WTC11 (cell line): Measurements from ENCODE around the gene RGSL1. TPM values are rescaled to one million over a fixed set of nuclear protein-coding genes. Genes with fewer than 3 reads are reported as not detected.

Experiments
- ATAC-seq: fragments of 200-7000 bp; cut with Tn5 transposase; 2 replicates; pipeline ENCODE4 v1.10.0; 2021; ENCODE audit warnings: mild to moderate bottlenecking, moderate library complexity
- CTCF ChIA-PET: fragments of 300-600 bp; sonication (Branson Sonifier 250); formaldehyde crosslinking; loops from one replicate; lab custom pipeline; 2021; ENCODE audit warnings: antibody characterized with exemption; lab: Charles Lee
- POLR2A ChIA-PET: fragments of 350-600 bp; sonication (Branson Sonifier 250); formaldehyde crosslinking; loops from one replicate; lab custom pipeline; 2021; ENCODE audit warnings: antibody characterized with exemption; lab: Charles Lee
- DNase-seq: peaks from one replicate; pipeline ENCODE4 v3.0.0; 2021; ENCODE audit warnings: low spot score
- H3K27ac Mint-ChIP-seq: 2 replicates; pipeline ENCODE4 v1.8.0; 2021; ENCODE audit warnings: mixed read lengths
- H3K27me3 Mint-ChIP-seq: 2 replicates; pipeline ENCODE4 v1.8.0; 2021; ENCODE audit warnings: low read depth, mild to moderate bottlenecking, moderate library complexity, mixed read lengths
- H3K36me3 Mint-ChIP-seq: 2 replicates; pipeline ENCODE4 v1.8.0; 2021; ENCODE audit warnings: mixed read lengths
- H3K4me1 Mint-ChIP-seq: 2 replicates; pipeline ENCODE4 v1.8.0; 2022; ENCODE audit warnings: mixed read lengths
- H3K4me3 Mint-ChIP-seq: 2 replicates; pipeline ENCODE4 v1.8.0; 2021; ENCODE audit warnings: mild to moderate bottlenecking, moderate library complexity, mixed read lengths
- H3K9me3 Mint-ChIP-seq: 2 replicates; pipeline ENCODE4 v1.8.0; 2021; ENCODE audit warnings: mixed read lengths
- AR ChIP-seq: fragments of 250-450 bp; sonication (Bioruptor Pico); IDR thresholded peaks from 2 replicates; pipeline ENCODE4 v1.9.0; 2021; ENCODE audit warnings: mild to moderate bottlenecking
- ARID4B ChIP-seq: sonication (generic); formaldehyde crosslinking; IDR thresholded peaks from 2 replicates; pipeline ENCODE4 v1.8.0; 2023; ENCODE audit warnings: missing genetic modification reagents, mild to moderate bottlenecking, borderline replicate concordance
- ATF3 ChIP-seq: sonication (generic); formaldehyde crosslinking; conservative IDR thresholded peaks from 2 replicates; pipeline ENCODE4 v1.8.1; 2022; ENCODE audit warnings: mild to moderate bottlenecking, missing genetic modification reagents
- ATF6 ChIP-seq: sonication (generic); formaldehyde crosslinking; IDR thresholded peaks from 2 replicates; pipeline ENCODE4 v1.8.1; 2023; ENCODE audit warnings: mild to moderate bottlenecking, missing genetic modification reagents
- FOXK1 ChIP-seq: sonication (generic); formaldehyde crosslinking; IDR thresholded peaks from 2 replicates; pipeline ENCODE4 v1.8.0; 2022; ENCODE audit warnings: mild to moderate bottlenecking, moderate library complexity, missing genetic modification reagents
- KAT7 ChIP-seq: sonication (generic); formaldehyde crosslinking; IDR thresholded peaks from 2 replicates; pipeline ENCODE4 v1.8.1; 2023; ENCODE audit warnings: missing genetic modification reagents, mild to moderate bottlenecking, borderline replicate concordance
- SP1 ChIP-seq: sonication (generic); formaldehyde crosslinking; conservative IDR thresholded peaks from 2 replicates; pipeline ENCODE4 v1.8.1; 2022; ENCODE audit warnings: missing genetic modification reagents
- ZNF121 ChIP-seq: sonication (generic); formaldehyde crosslinking; IDR thresholded peaks from 2 replicates; pipeline ENCODE4 v1.8.0; 2023; ENCODE audit warnings: missing genetic modification reagents
- ZNF671 ChIP-seq: fragments of 250-450 bp; sonication (Bioruptor Pico); IDR thresholded peaks from 2 replicates; pipeline ENCODE4 v1.8.0; 2021; ENCODE audit warnings: mild to moderate bottlenecking
- total RNA-seq: library from RNA; stranded (reverse); gene quantifications from 3 replicates; pipeline ENCODE4 v1.2.3, GENCODE V29; 2021
- TF ChIP-seq, protein P1 (sequence below): sonication (generic); formaldehyde crosslinking; IDR thresholded peaks from 2 replicates; pipeline ENCODE4 v1.8.0; 2023; ENCODE audit warnings: mild to moderate bottlenecking, missing genetic modification reagents

Gene RGSL1
- total RNA-seq, 1 experiment from 2014 or later = not detected

DNA sequence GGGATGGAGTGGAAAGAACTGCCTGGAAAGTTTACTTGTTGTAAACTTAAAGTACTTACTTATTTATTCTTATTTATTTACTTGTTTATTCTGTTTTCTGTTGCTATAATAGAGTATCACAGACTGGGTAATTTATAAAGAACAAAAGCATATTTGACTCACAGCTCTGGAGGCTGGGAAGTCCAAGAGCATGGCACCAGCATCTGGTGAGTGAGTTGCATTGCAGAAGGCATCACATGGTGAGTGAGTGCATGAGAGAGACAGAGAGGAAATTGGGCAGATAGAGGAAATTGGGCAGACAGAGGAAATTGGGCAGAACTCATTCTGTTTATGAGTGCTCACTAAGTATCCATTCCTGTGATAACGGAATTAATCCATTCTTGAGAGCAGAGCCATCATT, 11.6 kb upstream of the RGSL1 start (continued):
- TF ChIP-seq ATF6 (CRISPR knock-in tag) = no peak

- POLR2A ChIA-PET = no interaction called here
- no peak for TF ChIP-seq ARID4B (CRISPR knock-in tag)
- no peak for TF ChIP-seq FOXK1 (CRISPR knock-in tag)
- no peak for TF ChIP-seq ATF6 (CRISPR knock-in tag)
- no peak for TF ChIP-seq ZNF121 (CRISPR knock-in tag)
- TF ChIP-seq AR (CRISPR knock-in tag) = no peak
- DNase-seq (no peak), ATAC-seq (no peak)
- CTCF ChIA-PET = no interaction called here
- H3K27me3 Mint-ChIP-seq = peaks cover 3% of the 10 kb centered on the region
- H3K4me1 Mint-ChIP-seq = peaks cover 23% of the 10 kb centered on the region
- H3K27ac Mint-ChIP-seq = no peak overlapping the region
- H3K36me3 Mint-ChIP-seq = peaks cover 12% of the 10 kb centered on the region
- H3K9me3 Mint-ChIP-seq = peaks cover 33% of the 10 kb centered on the region
- no peak overlapping the region for H3K4me3 Mint-ChIP-seq
These were observed 8.2 kb upstream of the RGSL1 start for GRCh38 chr1:182441719-182442118.

DNA sequence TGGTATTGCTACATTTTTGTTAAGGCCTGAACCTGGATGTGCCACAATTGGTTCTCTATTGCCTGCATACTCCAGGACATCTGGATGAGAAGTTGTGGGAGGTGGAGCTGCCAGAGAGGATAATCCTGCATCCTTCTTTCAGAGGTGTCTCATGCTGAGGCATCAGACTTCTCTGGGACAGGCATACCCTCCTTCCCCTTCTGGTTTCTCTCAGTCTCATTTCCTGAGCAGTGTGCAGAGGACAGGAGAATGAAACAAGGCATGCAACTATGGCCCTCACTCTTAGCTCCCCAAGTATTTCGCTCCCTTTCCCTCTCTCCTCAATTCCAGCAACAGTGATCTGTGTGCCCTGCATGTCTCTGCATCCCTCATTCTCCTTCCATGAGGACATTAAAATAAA, 7.6 kb upstream of the RGSL1 start:
- no peak for ATAC-seq
- ChIA-PET CTCF (no interaction called here), POLR2A (no interaction called here)
- peaks cover 12% of the 10 kb centered on the region for H3K36me3 Mint-ChIP-seq
- H3K9me3 Mint-ChIP-seq = peaks cover 31% of the 10 kb centered on the region
- TF ChIP-seq SP1 (CRISPR knock-in tag) (no peak), KAT7 (no peak), ATF3 (CRISPR knock-in tag) (no peak), ZNF671 (CRISPR knock-in tag) (no peak)
- TF ChIP-seq, protein P1, sequence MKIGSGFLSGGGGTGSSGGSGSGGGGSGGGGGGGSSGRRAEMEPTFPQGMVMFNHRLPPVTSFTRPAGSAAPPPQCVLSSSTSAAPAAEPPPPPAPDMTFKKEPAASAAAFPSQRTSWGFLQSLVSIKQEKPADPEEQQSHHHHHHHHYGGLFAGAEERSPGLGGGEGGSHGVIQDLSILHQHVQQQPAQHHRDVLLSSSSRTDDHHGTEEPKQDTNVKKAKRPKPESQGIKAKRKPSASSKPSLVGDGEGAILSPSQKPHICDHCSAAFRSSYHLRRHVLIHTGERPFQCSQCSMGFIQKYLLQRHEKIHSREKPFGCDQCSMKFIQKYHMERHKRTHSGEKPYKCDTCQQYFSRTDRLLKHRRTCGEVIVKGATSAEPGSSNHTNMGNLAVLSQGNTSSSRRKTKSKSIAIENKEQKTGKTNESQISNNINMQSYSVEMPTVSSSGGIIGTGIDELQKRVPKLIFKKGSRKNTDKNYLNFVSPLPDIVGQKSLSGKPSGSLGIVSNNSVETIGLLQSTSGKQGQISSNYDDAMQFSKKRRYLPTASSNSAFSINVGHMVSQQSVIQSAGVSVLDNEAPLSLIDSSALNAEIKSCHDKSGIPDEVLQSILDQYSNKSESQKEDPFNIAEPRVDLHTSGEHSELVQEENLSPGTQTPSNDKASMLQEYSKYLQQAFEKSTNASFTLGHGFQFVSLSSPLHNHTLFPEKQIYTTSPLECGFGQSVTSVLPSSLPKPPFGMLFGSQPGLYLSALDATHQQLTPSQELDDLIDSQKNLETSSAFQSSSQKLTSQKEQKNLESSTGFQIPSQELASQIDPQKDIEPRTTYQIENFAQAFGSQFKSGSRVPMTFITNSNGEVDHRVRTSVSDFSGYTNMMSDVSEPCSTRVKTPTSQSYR (CRISPR knock-in tag) = no peak
- no peak for DNase-seq
- no peak overlapping the region for H3K27ac Mint-ChIP-seq
- no peak overlapping the region for H3K4me3 Mint-ChIP-seq
- H3K4me1 Mint-ChIP-seq = peaks cover 23% of the 10 kb centered on the region
- peaks cover 4% of the 10 kb centered on the region for H3K27me3 Mint-ChIP-seq
